GM12872 (cell line): ENCODE data around the gene LRRC45.

ENCODE experiments used
- CTCF ChIP-seq: IDR thresholded peaks from 3 replicates; pipeline ENCODE4 v1.5.1; 2011; ENCODE audit warnings: low read depth, mild to moderate bottlenecking, low read length, moderate library complexity; ENCODE audit not compliant: insufficient read depth

The LRRC45 gene

GRCh38 chr17:82007495-82008257, 15.4 kb upstream of the LRRC45 start:
- TF ChIP-seq CTCF, result no peak

- no peak for TF ChIP-seq CTCF
Observed at GRCh38 chr17:82008258-82008940, 14.7 kb upstream of the LRRC45 start.

- no peak for TF ChIP-seq CTCF
Observed at GRCh38 chr17:82008941-82009405, 14.1 kb upstream of the LRRC45 start.

GRCh38 chr17:82009413-82009812, 13.7 kb upstream of the LRRC45 start:
- no peak for TF ChIP-seq CTCF

- TF ChIP-seq CTCF, result no peak
Observed at GRCh38 chr17:82010575-82011525, 12.3 kb upstream of the LRRC45 start.

GRCh38 chr17:82011617-82012187, 11.4 kb upstream of the LRRC45 start:
- TF ChIP-seq CTCF, result no peak
